IMR-90 (cell line): ENCODE measurements around the gene TTLL12. TPM values are rescaled to one million over a fixed set of nuclear protein-coding genes. Genes with fewer than 3 reads are reported as not detected.
A peak's percentile ranks its signal among the peaks of the same experiment; 100 is the strongest.

ENCODE experiments used
- BHLHE40 ChIP-seq: fragments of 150-350 bp; IDR thresholded peaks from 2 replicates; pipeline ENCODE4 v1.6.1; 2016; ENCODE audit warnings: mild to moderate bottlenecking, low read depth, low read length
- FOS ChIP-seq: fragments of 150-350 bp; IDR thresholded peaks from 2 replicates; pipeline ENCODE4 v1.6.1; 2016; ENCODE audit warnings: low read depth, low read length
- MAZ ChIP-seq: IDR thresholded peaks from 2 replicates; pipeline ENCODE4 v1.6.1; 2012; ENCODE audit warnings: low read depth, mild to moderate bottlenecking, low read length, improper control_type of control experiment, moderate library complexity, borderline replicate concordance
- MXI1 ChIP-seq: IDR thresholded peaks from 2 replicates; pipeline ENCODE4 v1.6.1; 2012; ENCODE audit warnings: low read depth, mild to moderate bottlenecking, low read length, moderate library complexity, borderline replicate concordance
- NFE2L2 ChIP-seq: fragments of 150-350 bp; IDR thresholded peaks from 2 replicates; pipeline ENCODE4 v1.6.1; 2016; ENCODE audit warnings: low read depth, mild to moderate bottlenecking, low read length
- RCOR1 ChIP-seq: IDR thresholded peaks from 2 replicates; pipeline ENCODE4 v1.6.1; 2012; ENCODE audit warnings: mild to moderate bottlenecking, low read length, improper control_type of control experiment; ENCODE audit not compliant: insufficient replicate concordance
- polyA plus RNA-seq, 3 experiments: library from polyadenylated mRNA; depleted of rRNA; stranded (reverse); fragments of >200 nt; gene quantifications; 2 replicates each; pipeline ENCODE4 v1.2.3, GENCODE V29; 2012; ENCODE audit warnings: low replicate concordance in 1 of 3
- total RNA-seq: library from RNA; depleted of rRNA; stranded (reverse); fragments of >200 nt; gene quantifications from 2 replicates; pipeline ENCODE4 v1.2.3, GENCODE V29; 2012

TTLL12 gene
- total and polyA plus RNA-seq, 2 of the 4 experiments (the other 2 are of a cell fraction) = 20.9 to 30.1 TPM

DNA sequence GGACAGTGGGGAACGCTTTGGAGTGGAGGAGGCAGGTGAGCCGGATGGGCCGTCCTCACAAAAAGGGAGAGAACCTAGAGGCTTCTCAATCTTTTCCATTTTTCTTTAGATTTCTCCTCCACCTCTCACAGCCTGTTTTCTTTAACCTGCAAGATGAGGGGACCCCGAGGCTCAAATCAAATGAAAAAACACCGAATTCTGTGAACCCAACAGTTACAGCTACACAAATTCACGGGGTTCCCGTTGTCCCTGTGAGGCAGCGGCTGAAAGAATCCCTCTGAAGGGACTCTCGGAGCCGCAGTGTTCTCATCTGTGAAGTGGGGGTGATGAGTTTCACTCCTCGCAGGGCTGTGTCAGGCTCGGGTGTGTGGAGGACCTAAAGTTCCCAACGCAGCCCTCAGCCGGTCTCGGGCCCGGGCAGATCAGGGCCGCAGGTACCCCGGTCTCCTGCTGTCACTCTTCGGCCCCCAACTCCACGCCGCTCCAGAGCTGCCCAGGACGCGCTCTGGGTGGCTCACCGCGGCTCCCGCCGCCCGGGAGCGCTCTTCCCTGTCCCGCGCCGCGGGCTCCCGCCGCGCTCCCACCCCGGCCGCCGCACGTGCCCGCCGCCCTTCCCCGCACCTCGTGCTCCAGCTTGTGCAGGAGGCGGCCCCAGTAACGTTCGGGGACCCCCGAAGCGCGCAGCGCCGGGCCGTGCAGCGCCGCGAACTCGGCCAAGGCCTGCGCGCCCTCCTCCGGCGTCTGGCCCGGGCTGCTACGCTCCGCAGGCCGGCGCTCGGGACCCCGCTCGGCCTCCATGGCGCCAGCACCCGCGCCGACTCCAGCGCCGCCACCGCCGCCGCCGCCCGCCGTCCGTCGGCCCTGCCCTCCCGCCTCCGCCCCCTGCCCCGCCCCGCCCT lies at the start of gene TTLL12 (continued):
- TF ChIP-seq MXI1 = peak; percentile 82
- peak; percentile 96 for TF ChIP-seq BHLHE40
- no peak; the same call in 1 of the 2 replicates for TF ChIP-seq MAZ
- no peak for TF ChIP-seq NFE2L2
- no peak for TF ChIP-seq FOS
- no peak for TF ChIP-seq RCOR1
